PFSK-1 (cell line): Measurements from ENCODE around the gene STIM2.
A peak's percentile ranks its signal among the peaks of the same experiment; 100 is the strongest.

Experiments
- FOXP2 ChIP-seq: optimal IDR thresholded peaks from 2 replicates; pipeline ENCODE3; 2011; ENCODE audit warnings: borderline replicate concordance, control low read depth, inconsistent platforms; ENCODE audit not compliant: insufficient read depth; ENCODE audit errors: extremely low read length, extremely low read depth
- POLR2AphosphoS5 ChIP-seq: IDR thresholded peaks from 2 replicates; pipeline ENCODE4 v1.6.1; 2012; ENCODE audit warnings: low read depth, mild to moderate bottlenecking, control low read depth, low read length, moderate library complexity
- SIN3A ChIP-seq: IDR thresholded peaks from 2 replicates; pipeline ENCODE4 v1.6.1; 2012; ENCODE audit warnings: mild to moderate bottlenecking, low read length, moderate library complexity, borderline replicate concordance; ENCODE audit not compliant: insufficient read depth
- TAF1 ChIP-seq: IDR thresholded peaks from 2 replicates; pipeline ENCODE4 v1.6.1; 2012; ENCODE audit warnings: low read length, control low read depth, borderline replicate concordance; ENCODE audit not compliant: insufficient read depth
- TF ChIP-seq, protein P1 (sequence below), 2 experiments: IDR thresholded peaks; 2 replicates each; pipeline versions ENCODE4 v1.6.1 to v1.8.0; 2011 to 2012; ENCODE audit warnings: low read depth in 2 of 2, low read length in 2 of 2, control low read depth in 1 of 2, inconsistent platforms in 1 of 2, mild to moderate bottlenecking in 1 of 2, moderate library complexity in 1 of 2; ENCODE audit not compliant: insufficient read depth in 1 of 2

Gene STIM2

DNA sequence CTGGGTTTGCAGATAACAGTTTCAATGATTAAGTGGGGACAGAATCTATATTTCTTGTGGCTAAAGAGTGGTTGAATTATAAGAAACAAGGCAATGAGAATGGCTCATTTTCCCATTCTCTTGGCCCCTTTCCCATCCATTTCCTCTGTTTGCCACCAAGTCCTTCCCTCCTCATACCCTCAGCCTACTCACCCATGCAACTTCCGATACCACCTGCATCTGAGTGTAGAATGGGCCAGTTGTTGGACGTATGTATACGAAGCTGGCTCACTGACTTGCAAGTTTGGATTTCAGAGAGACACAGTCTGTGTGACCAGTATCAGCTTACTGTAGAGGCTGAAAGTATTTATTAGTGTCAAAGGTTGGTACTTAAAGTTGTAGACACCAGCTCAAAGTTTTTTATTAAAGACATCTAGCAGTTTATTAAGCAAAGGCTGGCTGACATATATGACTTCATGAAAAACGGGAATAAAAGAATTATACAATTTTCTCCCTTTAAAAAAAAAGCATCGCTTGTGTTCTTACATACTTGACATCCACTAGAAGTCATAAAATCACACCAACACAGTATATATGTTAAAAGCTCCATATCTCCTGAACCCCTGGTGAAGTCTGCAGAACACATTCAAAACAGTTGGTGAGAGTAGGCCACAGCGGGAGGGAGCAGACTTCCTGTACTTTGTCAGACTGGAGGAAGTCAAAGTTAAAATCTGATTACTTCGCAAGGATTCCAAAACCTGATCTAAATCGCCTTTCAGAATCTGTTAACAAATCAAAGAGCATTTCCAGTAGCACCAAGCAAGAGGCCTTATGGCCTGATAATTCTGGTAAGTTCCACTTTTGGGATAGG lies 22.4 kb upstream of the STIM2 start:
- TF ChIP-seq FOXP2 = no peak
- TF ChIP-seq, protein P1, sequence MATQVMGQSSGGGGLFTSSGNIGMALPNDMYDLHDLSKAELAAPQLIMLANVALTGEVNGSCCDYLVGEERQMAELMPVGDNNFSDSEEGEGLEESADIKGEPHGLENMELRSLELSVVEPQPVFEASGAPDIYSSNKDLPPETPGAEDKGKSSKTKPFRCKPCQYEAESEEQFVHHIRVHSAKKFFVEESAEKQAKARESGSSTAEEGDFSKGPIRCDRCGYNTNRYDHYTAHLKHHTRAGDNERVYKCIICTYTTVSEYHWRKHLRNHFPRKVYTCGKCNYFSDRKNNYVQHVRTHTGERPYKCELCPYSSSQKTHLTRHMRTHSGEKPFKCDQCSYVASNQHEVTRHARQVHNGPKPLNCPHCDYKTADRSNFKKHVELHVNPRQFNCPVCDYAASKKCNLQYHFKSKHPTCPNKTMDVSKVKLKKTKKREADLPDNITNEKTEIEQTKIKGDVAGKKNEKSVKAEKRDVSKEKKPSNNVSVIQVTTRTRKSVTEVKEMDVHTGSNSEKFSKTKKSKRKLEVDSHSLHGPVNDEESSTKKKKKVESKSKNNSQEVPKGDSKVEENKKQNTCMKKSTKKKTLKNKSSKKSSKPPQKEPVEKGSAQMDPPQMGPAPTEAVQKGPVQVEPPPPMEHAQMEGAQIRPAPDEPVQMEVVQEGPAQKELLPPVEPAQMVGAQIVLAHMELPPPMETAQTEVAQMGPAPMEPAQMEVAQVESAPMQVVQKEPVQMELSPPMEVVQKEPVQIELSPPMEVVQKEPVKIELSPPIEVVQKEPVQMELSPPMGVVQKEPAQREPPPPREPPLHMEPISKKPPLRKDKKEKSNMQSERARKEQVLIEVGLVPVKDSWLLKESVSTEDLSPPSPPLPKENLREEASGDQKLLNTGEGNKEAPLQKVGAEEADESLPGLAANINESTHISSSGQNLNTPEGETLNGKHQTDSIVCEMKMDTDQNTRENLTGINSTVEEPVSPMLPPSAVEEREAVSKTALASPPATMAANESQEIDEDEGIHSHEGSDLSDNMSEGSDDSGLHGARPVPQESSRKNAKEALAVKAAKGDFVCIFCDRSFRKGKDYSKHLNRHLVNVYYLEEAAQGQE (IDR thresholded peaks at IDR 0.05; ENCODE audit: insufficient read depth in 1 of 2, low read depth in 2 of 2, low read length in 2 of 2) = peak in 1 of 2 experiments; percentile 46; a peak in 1 of 4 replicates

DNA sequence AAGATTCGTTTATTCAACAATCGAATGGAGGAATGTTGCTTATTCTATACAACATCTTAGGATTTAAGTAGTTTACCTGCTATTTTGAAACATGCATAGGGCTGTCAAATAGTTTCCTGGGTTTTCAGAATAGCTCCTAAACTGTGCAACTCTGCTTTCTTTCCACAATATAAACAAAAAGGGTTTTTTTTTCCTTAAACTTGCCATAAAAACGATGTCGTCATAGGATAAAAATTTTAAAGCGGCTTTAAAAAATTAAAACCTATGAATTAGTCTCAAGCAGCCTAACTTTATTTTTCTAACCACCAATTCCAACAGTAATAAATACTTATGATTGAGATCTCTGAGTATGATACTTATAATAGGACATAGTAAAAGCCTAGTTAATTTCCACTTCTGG lies 21.6 kb upstream of the STIM2 start:
- TF ChIP-seq SIN3A (no peak), TAF1 (no peak), FOXP2 (no peak), POLR2AphosphoS5 (no peak)
- TF ChIP-seq, protein P1 (IDR thresholded peaks at IDR 0.05; ENCODE audit: insufficient read depth in 1 of 2, low read depth in 2 of 2, low read length in 2 of 2) = no peak

DNA sequence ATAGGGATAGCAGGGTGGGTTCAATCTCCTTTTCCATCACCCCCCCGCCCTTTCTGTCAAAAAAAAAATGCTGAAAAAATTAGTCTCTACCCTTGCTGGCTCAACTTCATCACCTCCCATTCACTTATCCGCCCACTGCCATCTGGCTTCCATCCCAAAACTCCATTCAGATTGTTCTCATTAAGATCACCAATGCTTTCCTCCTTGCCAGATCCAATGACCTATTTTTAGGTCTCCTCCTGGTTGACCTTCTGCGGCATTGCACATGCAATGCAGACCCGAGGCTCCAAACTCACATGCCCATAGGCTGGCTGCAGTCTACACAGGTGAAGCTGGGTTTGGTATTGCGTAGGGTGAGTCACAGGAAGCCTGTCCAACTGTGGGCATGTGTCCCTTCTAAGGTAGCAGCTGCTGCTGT lies 21.1 kb upstream of the STIM2 start:
- TF ChIP-seq, protein P1 (IDR thresholded peaks at IDR 0.05; ENCODE audit: insufficient read depth in 1 of 2, low read depth in 2 of 2, low read length in 2 of 2) = peak in 1 of 2 experiments; percentile 7; a peak in 1 of 4 replicates
- TF ChIP-seq POLR2AphosphoS5 (peak; percentile 54; the same call in 1 of the 2 replicates), SIN3A (0 out of 2 replicates have a peak, but pooled peaks have one; percentile 21), TAF1 (peak; percentile 30; the same call in 1 of the 2 replicates), FOXP2 (peak; percentile 15)

DNA sequence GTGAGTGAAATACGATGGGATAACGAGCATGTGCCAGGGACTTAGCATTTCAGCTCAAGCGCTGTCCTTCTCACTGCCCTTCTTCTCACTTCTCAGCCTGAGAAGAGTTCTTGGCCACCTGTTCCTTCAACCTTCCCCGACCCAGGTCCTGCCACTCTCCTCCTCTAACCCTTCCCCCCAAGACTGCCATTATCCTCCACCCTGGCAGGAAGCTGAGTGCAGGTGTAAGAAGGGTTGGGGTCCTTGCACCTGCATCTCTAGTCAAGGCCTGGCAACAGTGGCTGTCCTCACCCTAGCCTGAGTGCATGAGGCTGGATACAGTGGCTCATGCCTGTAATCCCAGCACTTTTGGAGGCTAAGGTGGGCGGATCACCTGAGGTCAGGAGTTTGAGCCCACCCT lies 19.9 kb upstream of the STIM2 start:
- TF ChIP-seq TAF1 = no peak

DNA sequence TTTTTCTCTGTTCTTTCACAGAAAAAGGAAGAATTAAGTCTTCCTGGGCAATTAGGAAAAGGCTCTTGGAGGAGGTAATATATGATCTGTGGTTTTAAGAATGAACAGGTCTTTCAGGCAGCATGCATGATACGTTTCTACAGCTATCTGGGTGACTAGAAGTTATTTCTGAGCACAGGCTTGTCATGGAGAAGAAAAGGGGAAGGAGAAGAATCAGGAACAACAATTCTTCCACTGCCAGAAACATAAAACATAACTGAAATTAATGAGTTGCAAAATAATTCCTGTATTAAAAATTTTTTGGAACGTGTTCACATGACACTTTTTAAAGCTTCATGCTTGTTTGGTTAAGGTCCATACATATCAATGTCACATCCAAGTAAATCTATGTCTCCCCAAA lies 17.7 kb upstream of the STIM2 start:
- no peak for TF ChIP-seq POLR2AphosphoS5
- TF ChIP-seq FOXP2 = no peak
- TF ChIP-seq TAF1 = no peak
- TF ChIP-seq, protein P1 (IDR thresholded peaks at IDR 0.05; ENCODE audit: insufficient read depth in 1 of 2, low read depth in 2 of 2, low read length in 2 of 2) = no peak
- TF ChIP-seq SIN3A = no peak
